Natural killer cell (primary cell): ENCODE data around the gene UBTD1. TPM values are rescaled to one million over a fixed set of nuclear protein-coding genes. Genes with fewer than 3 reads are reported as not detected.

ENCODE experiments used
- ATAC-seq, 3 donors: fragments of 150-1000 bp in 2 of 3; fragments of 200-7000 bp in 1 of 3; cut with Tn5 transposase; 1 replicate in 1 of 3; 2 replicates in 2 of 3; pipeline ENCODE4 v1.10.0; 2021; ENCODE audit warnings: mild to moderate bottlenecking in 2 of 3, moderate library complexity in 2 of 3
- DNase-seq, 2 donors: peaks; one replicate each; pipeline versions ENCODE4 v3.0.0 to v3.0.0-alpha.2; 2013 to 2021; ENCODE audit warnings: mixed read lengths in 1 of 2
- H3K27ac ChIP-seq: one replicate; pipeline ENCODE4 v1.5.1; 2013; ENCODE audit warnings: mild to moderate bottlenecking, low read length
- H3K27me3 ChIP-seq: one replicate; pipeline ENCODE4 v1.6.1; 2013; ENCODE audit warnings: low read length; ENCODE audit not compliant: control insufficient read depth, insufficient read depth
- H3K36me3 ChIP-seq: one replicate; pipeline ENCODE4 v1.6.1; 2013; ENCODE audit warnings: low read length; ENCODE audit not compliant: control insufficient read depth, insufficient read depth
- H3K4me1 ChIP-seq: one replicate; pipeline ENCODE4 v1.6.1; 2013; ENCODE audit warnings: low read length; ENCODE audit not compliant: control insufficient read depth, insufficient read depth
- H3K4me3 ChIP-seq: one replicate; pipeline ENCODE4 v1.5.1; 2013; ENCODE audit warnings: low read length
- H3K9me3 ChIP-seq: one replicate; pipeline ENCODE4 v1.6.1; 2013; ENCODE audit warnings: low read length; ENCODE audit not compliant: control insufficient read depth, insufficient read depth
- H3K27ac Mint-ChIP-seq, 2 donors: one replicate each; pipeline ENCODE4 v1.8.0; 2022; ENCODE audit warnings: mild to moderate bottlenecking in 2 of 2, mixed read lengths in 2 of 2, moderate library complexity in 1 of 2
- H3K27me3 Mint-ChIP-seq, 2 donors: one replicate each; pipeline ENCODE4 v1.8.0; 2022; ENCODE audit warnings: low read depth in 2 of 2, mixed read lengths in 2 of 2
- H3K36me3 Mint-ChIP-seq: one replicate; pipeline ENCODE4 v1.8.0; 2022; ENCODE audit warnings: mixed read lengths
- H3K4me1 Mint-ChIP-seq, 2 donors: one replicate each; pipeline ENCODE4 v1.8.0; 2022; ENCODE audit warnings: mixed read lengths in 2 of 2
- H3K4me3 Mint-ChIP-seq: one replicate; pipeline ENCODE4 v1.8.0; 2022; ENCODE audit warnings: mild to moderate bottlenecking, moderate library complexity, mixed read lengths
- H3K9me3 Mint-ChIP-seq, 2 donors: one replicate each; pipeline ENCODE4 v1.8.0; 2022; ENCODE audit warnings: mixed read lengths in 2 of 2
- WGBS: methylation state at CpG from one replicate; pipeline ENCODE4 v1.1.7; 2013; ENCODE audit warnings: missing lambda C conversion rate; ENCODE audit not compliant: insufficient coverage; 5-methylcytosine and 5-hydroxymethylcytosine counted together
- intact Hi-C: fragments of 100-400 bp; cut with micrococcal nuclease; formaldehyde crosslinking; loops from one replicate; pipeline ENCODE4 v1.14.2; 2022
- total RNA-seq, 4 donors: library from RNA; stranded (reverse); fragments of 120-200 nt in 1 of 4; gene quantifications; one replicate each; pipeline versions ENCODE4 v1.2.3 to v1.2.4, GENCODE V29; 2013 to 2022
- TF ChIP-seq, protein P1 (sequence below): fragments of 200-600 bp; IDR thresholded peaks from one replicate; pipeline ENCODE4 v1.8.0; 2022; ENCODE audit warnings: antibody characterized with exemption

The UBTD1 gene
- total RNA-seq, 3 donors from 2014 or later (not counting 1 experiment from before 2014, with no cell fraction given), result 0.70 to 1.1 (median 0.75) TPM

DNA sequence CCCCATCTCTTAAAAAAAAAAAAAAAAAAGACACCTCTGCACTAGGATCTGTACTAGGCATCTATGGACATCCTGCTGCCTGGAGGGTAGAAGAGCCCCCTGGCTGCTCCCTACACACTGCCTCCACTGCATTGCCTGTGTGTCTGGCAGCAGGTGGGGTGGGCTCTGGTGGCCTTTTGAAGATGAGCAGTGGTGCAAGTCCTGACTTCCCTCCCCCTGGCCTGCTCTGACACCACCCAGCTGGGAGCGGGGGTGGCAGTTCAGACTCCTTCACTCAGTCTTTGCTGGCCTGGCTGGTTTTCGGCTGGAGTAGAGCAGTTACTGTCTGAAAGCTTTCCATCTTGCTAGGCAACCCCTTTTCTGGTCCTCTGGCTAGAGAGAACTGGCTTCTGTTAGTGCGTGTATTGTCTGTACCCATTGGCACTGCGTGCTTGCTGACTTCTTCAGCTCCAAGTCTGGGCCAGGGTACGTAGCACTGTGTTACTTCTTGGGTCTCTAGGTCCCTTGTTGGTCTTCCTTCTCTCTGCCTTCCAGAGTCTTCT is 108.4 kb downstream of the UBTD1 start:
- ATAC-seq, result no peak
- no peaks in the 10 kb centered on the region for H3K4me1 Mint-ChIP-seq
- H3K27ac Mint-ChIP-seq, result no peak overlapping the region
- TF ChIP-seq, protein P1, sequence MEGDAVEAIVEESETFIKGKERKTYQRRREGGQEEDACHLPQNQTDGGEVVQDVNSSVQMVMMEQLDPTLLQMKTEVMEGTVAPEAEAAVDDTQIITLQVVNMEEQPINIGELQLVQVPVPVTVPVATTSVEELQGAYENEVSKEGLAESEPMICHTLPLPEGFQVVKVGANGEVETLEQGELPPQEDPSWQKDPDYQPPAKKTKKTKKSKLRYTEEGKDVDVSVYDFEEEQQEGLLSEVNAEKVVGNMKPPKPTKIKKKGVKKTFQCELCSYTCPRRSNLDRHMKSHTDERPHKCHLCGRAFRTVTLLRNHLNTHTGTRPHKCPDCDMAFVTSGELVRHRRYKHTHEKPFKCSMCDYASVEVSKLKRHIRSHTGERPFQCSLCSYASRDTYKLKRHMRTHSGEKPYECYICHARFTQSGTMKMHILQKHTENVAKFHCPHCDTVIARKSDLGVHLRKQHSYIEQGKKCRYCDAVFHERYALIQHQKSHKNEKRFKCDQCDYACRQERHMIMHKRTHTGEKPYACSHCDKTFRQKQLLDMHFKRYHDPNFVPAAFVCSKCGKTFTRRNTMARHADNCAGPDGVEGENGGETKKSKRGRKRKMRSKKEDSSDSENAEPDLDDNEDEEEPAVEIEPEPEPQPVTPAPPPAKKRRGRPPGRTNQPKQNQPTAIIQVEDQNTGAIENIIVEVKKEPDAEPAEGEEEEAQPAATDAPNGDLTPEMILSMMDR, result no peak
- H3K9me3 Mint-ChIP-seq, result no peaks in the 10 kb centered on the region
- WGBS, result 93% methylated on average over 5 of the region's 5 CpGs
- peaks cover 0 to 4% of the 10 kb centered on the region in 2 donors for H3K27me3 Mint-ChIP-seq
- Histone ChIP-seq H3K4me3 (no peak overlapping the region), H3K27ac (no peak overlapping the region), H3K4me1 (no peaks in the 10 kb centered on the region), H3K36me3 (no peaks in the 10 kb centered on the region), H3K9me3 (no peaks in the 10 kb centered on the region), H3K27me3 (no peaks in the 10 kb centered on the region)
- intact Hi-C loops, result no loop called here
- no peak overlapping the region for H3K4me3 Mint-ChIP-seq
- DNase-seq, result no peak
- no peaks in the 10 kb centered on the region for H3K36me3 Mint-ChIP-seq

DNA sequence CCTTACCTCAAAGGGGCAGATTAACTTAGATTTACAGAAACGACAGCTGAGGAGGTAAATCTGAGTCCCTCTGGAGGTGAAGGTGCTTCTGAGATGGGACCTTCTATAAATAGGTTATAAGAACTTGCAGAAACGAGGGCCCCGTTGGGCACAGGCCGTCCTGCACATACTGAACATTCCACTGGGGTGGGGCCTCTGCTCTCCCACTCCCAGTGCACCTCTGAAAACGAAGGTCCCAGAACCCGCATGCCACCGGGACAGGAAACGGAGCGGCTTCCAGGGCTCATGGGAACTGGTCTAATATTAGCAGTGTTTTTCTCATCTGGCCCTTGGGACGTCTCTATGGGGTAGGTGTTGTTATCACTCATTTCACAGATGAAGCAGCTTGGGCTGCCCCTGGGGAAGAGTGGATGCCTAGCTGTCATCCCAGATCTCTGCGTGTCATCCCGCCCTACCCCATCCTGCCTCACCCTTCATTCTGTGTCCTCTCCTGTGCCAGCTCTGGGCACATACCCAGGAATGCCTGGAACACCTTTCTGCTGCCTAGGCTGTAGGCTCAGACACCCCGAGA is 110.4 kb downstream of the UBTD1 start:
- ATAC-seq (no peak), DNase-seq (no peak)
- Mint-ChIP-seq H3K27ac (no peak overlapping the region), H3K9me3 (no peaks in the 10 kb centered on the region), H3K4me1 (no peaks in the 10 kb centered on the region), H3K4me3 (no peak overlapping the region), H3K27me3 (peaks cover 0 to 6% of the 10 kb centered on the region in 2 donors), H3K36me3 (no peaks in the 10 kb centered on the region)
- no peak overlapping the region for H3K4me3 ChIP-seq
- H3K27me3 ChIP-seq, result no peaks in the 10 kb centered on the region
- H3K4me1 ChIP-seq, result no peaks in the 10 kb centered on the region
- H3K36me3 ChIP-seq, result no peaks in the 10 kb centered on the region
- H3K9me3 ChIP-seq, result no peaks in the 10 kb centered on the region
- 89% methylated on average over 13 of the region's 13 CpGs for WGBS
- no peak overlapping the region for H3K27ac ChIP-seq
- TF ChIP-seq, protein P1, result no peak
- intact Hi-C loops, result no loop called here

DNA sequence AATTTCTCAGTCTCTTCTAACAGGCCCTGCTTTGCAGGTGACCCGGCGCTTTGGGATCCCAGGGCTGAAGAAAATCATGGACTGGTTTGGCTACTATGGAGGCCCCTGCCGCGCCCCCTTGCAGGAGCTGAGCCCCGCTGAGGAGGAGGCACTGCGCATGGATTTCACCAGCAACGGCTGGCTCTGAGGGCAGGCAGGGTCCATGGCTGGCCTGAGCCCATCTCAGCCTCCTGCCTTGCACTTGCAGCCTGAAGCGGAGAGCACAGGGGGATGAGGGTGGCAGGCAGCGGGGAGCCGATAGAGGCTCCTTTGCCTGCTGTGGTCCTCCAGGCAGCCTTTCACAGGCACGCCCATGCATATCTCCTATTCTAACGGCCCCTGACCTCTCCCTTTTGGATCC is 112.7 kb downstream of the UBTD1 start:
- no peak for DNase-seq
- TF ChIP-seq, protein P1, result no peak
- no peaks in the 10 kb centered on the region for H3K4me1 ChIP-seq
- H3K4me3 ChIP-seq, result no peak overlapping the region
- Mint-ChIP-seq H3K4me1 (no peaks in the 10 kb centered on the region), H3K36me3 (no peaks in the 10 kb centered on the region), H3K4me3 (no peak overlapping the region), H3K9me3 (no peaks in the 10 kb centered on the region), H3K27ac (no peak overlapping the region), H3K27me3 (peaks cover 0 to 6% of the 10 kb centered on the region in 2 donors)
- no peaks in the 10 kb centered on the region for H3K9me3 ChIP-seq
- intact Hi-C loops, result no loop called here
- 92% methylated on average over 12 of the region's 12 CpGs for WGBS
- no peaks in the 10 kb centered on the region for H3K36me3 ChIP-seq
- H3K27me3 ChIP-seq, result no peaks in the 10 kb centered on the region
- no peak overlapping the region for H3K27ac ChIP-seq
- ATAC-seq, result no peak

DNA sequence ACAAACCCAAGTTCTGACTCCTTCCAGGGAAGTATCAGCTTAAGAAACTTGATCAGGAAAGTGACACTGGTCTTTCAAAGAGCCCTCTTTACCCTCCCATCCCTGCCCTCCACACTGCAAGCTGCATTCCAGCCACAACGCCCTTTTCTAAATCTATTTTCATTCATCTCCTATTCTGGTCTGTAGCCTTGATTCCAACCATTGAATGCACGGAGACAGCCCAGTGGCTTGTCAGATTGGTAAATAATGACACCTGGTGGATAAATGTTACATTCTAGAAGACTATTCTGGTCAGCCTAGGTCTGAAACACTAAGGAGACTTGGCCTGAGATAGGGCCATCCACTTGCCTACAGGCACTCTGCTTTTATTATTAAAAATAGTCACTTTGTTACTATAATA is 113.7 kb downstream of the UBTD1 start:
- Histone ChIP-seq H3K27ac (no peak overlapping the region), H3K36me3 (no peaks in the 10 kb centered on the region), H3K9me3 (no peaks in the 10 kb centered on the region), H3K27me3 (no peaks in the 10 kb centered on the region), H3K4me3 (no peak overlapping the region), H3K4me1 (no peaks in the 10 kb centered on the region)
- no peaks in the 10 kb centered on the region for H3K4me1 Mint-ChIP-seq
- H3K27ac Mint-ChIP-seq, result no peak overlapping the region
- peaks cover 0 to 3% of the 10 kb centered on the region in 2 donors for H3K27me3 Mint-ChIP-seq
- peak in 2 of 3 donors; percentile 63 to 64 for ATAC-seq
- peak in 1 of 2 donors; percentile 12 for DNase-seq
- 72% methylated on average over 2 of the region's 2 CpGs for WGBS
- TF ChIP-seq, protein P1, result no peak
- intact Hi-C loops, result loop anchor here (1.0 kb wide), 1 partner anchor 40 kb away; the partner anchor contains the start of gene ANKRD2
- no peaks in the 10 kb centered on the region for H3K36me3 Mint-ChIP-seq
- no peaks in the 10 kb centered on the region for H3K9me3 Mint-ChIP-seq
- H3K4me3 Mint-ChIP-seq, result no peak overlapping the region
